ENCODE data around the gene ZBTB38. TPM values are rescaled to one million over a fixed set of nuclear protein-coding genes. Genes with fewer than 3 reads are reported as not detected.

The ZBTB38 gene
- total and polyA plus RNA-seq, 12 donors = 14.7 to 156 (median 128) TPM

GRCh38 chr3:141413801-141414689, 45.7 kb downstream of the ZBTB38 start:
- intact Hi-C loops (cut with DNase I) = loop anchor here in 3 of 10 donors (5.0 kb wide), 1 partner anchor 47 kb away; the partner anchor contains the start of gene ZBTB38 (in 3 of the 3)
- WGBS, 2 donors = 60 to 66% methylated on average over 11 of the region's 11 CpGs

GRCh38 chr3:141414800-141415462, 46.6 kb downstream of the ZBTB38 start:
- intact Hi-C loops (cut with DNase I) = loop anchor here in 3 of 10 donors (5.0 kb wide), 1 partner anchor 48 kb away; the partner anchor contains the start of gene ZBTB38 (in 3 of the 3)
- no peak for DNase-seq
- Histone ChIP-seq H3K27me3 (no peaks in the 10 kb centered on the region), H3K9me3 (no peaks in the 10 kb centered on the region), H3K4me1 (peaks cover 15 to 99% (median 81%) of the 10 kb centered on the region in 9 donors), H3K27ac (peak overlapping the region in 9 of 10 donors; percentile 49 to 99 (median 97)), H3K4me3 (no peak overlapping the region), H3K36me3 (peaks cover 0 to 69% (median 14%) of the 10 kb centered on the region in 9 donors)
- 90 to 91% methylated on average over 5 of the region's 5 CpGs for WGBS, 2 donors
- no peak for ATAC-seq
- TF ChIP-seq, protein P1, sequence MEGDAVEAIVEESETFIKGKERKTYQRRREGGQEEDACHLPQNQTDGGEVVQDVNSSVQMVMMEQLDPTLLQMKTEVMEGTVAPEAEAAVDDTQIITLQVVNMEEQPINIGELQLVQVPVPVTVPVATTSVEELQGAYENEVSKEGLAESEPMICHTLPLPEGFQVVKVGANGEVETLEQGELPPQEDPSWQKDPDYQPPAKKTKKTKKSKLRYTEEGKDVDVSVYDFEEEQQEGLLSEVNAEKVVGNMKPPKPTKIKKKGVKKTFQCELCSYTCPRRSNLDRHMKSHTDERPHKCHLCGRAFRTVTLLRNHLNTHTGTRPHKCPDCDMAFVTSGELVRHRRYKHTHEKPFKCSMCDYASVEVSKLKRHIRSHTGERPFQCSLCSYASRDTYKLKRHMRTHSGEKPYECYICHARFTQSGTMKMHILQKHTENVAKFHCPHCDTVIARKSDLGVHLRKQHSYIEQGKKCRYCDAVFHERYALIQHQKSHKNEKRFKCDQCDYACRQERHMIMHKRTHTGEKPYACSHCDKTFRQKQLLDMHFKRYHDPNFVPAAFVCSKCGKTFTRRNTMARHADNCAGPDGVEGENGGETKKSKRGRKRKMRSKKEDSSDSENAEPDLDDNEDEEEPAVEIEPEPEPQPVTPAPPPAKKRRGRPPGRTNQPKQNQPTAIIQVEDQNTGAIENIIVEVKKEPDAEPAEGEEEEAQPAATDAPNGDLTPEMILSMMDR (IDR thresholded peaks at IDR 0.05) = no peak

More at GRCh38 chr3:141413801-141414689, 45.7 kb downstream of the ZBTB38 start:
- TF ChIP-seq, protein P1 (IDR thresholded peaks at IDR 0.05) = no peak
- H3K36me3 ChIP-seq = peaks cover 0 to 71% (median 14%) of the 10 kb centered on the region in 9 donors
- no peaks in the 10 kb centered on the region for H3K9me3 ChIP-seq
- no peak overlapping the region for H3K4me3 ChIP-seq
- H3K27ac ChIP-seq = peak overlapping the region in 9 of 10 donors; percentile 88 to 99 (median 97)
- peaks cover 17 to 99% (median 86%) of the 10 kb centered on the region in 9 donors for H3K4me1 ChIP-seq
- no peaks in the 10 kb centered on the region for H3K27me3 ChIP-seq
- ATAC-seq (peak in 1 of 8 donors; percentile 28), DNase-seq (peak in 1 of 2 donors; percentile 52)

- DNase-seq (no peak), ATAC-seq (no peak)
- H3K27ac ChIP-seq = peak overlapping the region in 8 of 10 donors; percentile 0 to 99 (median 94)
- no peaks in the 10 kb centered on the region for H3K27me3 ChIP-seq
- 72 to 74% methylated on average over 3 of the region's 3 CpGs for WGBS, 2 donors
- TF ChIP-seq, protein P1 (IDR thresholded peaks at IDR 0.05) = no peak
- no peaks in the 10 kb centered on the region for H3K9me3 ChIP-seq
- intact Hi-C loops (cut with DNase I) = no loop called here
- peaks cover 11 to 99% (median 80%) of the 10 kb centered on the region in 9 donors for H3K4me1 ChIP-seq
- H3K36me3 ChIP-seq = peaks cover 0 to 72% (median 14%) of the 10 kb centered on the region in 9 donors
- H3K4me3 ChIP-seq = no peak overlapping the region
Observed at GRCh38 chr3:141415953-141416352, 47.6 kb downstream of the ZBTB38 start.

Other genes with a start within 250 kb of the ZBTB38 start
- 10 to 100 TPM in 9 of 10 donors, 1 to 10 TPM in 1; 8.7 to 33.5 (median 19.9) TPM for gene PXYLP1, start 136.7 kb upstream of the ZBTB38 start, total RNA-seq
- gene PXYLP1, start 136.7 kb upstream of the ZBTB38 start, polyA plus RNA-seq = 10 to 100 TPM; 11.3 to 17.0 TPM
- gene RASA2, start 118.5 kb downstream of the ZBTB38 start, total RNA-seq = 1 to 10 TPM; 2.7 to 7.7 (median 5.1) TPM
- 1 to 10 TPM; 1.4 to 6.5 TPM for gene RASA2, start 118.5 kb downstream of the ZBTB38 start, polyA plus RNA-seq

Data from heart right ventricle (tissue), 16 donors.